ENCODE data around the gene KBTBD3. TPM values are rescaled to one million over a fixed set of nuclear protein-coding genes. Genes with fewer than 3 reads are reported as not detected.
A peak's percentile ranks its signal among the peaks of the same experiment; 100 is the strongest.
"Not testable (repeated sequence)": the region's sequence is repeated elsewhere in the genome, so short reads cannot be mapped to it uniquely, and the experiment has no call there.

KBTBD3 gene
- polyA plus RNA-seq, 5 donors, result 5.6 to 9.7 (median 9.3) TPM

GRCh38 chr11:106063009-106063408 lies 14.1 kb downstream of the KBTBD3 start:
- no peak for DNase-seq

- DNase-seq, result no peak
Observed at GRCh38 chr11:106061954-106062949, 14.9 kb downstream of the KBTBD3 start.

- DNase-seq, result no peak
Observed at GRCh38 chr11:106061249-106061784, 15.8 kb downstream of the KBTBD3 start.

- DNase-seq, result no peak
Observed at GRCh38 chr11:106059617-106060016, 17.5 kb downstream of the KBTBD3 start.

GRCh38 chr11:106058377-106058776 lies 18.8 kb downstream of the KBTBD3 start:
- not testable (repeated sequence) for DNase-seq

- no peak for DNase-seq
Observed at GRCh38 chr11:106051103-106051502, 26.0 kb downstream of the KBTBD3 start.

- no peak for DNase-seq
Observed at GRCh38 chr11:106049727-106050476, 27.2 kb downstream of the KBTBD3 start.

- no peak for DNase-seq
Observed at GRCh38 chr11:106047631-106048030, 29.5 kb downstream of the KBTBD3 start.

GRCh38 chr11:106043540-106043939 lies 33.6 kb downstream of the KBTBD3 start:
- no peak for DNase-seq

GRCh38 chr11:106032861-106033260 lies 44.3 kb downstream of the KBTBD3 start:
- no peak for DNase-seq

- DNase-seq, result no peak
Observed at GRCh38 chr11:106031936-106032335, 45.2 kb downstream of the KBTBD3 start.

- DNase-seq, result no peak
Observed at GRCh38 chr11:106031202-106031810, 45.8 kb downstream of the KBTBD3 start.

- DNase-seq, result no peak
Observed at GRCh38 chr11:106030609-106031008, 46.5 kb downstream of the KBTBD3 start.

- no peak for DNase-seq
Observed at GRCh38 chr11:106022795-106023275, 54.3 kb downstream of the KBTBD3 start.

- peak; percentile 99 for DNase-seq
Observed at GRCh38 chr11:106021967-106022794, 55.0 kb downstream of the KBTBD3 start, which contains the start of gene MSANTD4. MSANTD4 (minus strand) TSS chr11:106022240; CDS start chr11:106010917, 11,323 bp downstream.

GRCh38 chr11:106021181-106021966 lies 55.8 kb downstream of the KBTBD3 start:
- peak; percentile 11 to 46 for DNase-seq

- DNase-seq, result no peak
Observed at GRCh38 chr11:106017093-106017492, 60.1 kb downstream of the KBTBD3 start.

- DNase-seq, result no peak
Observed at GRCh38 chr11:106015066-106015465, 62.1 kb downstream of the KBTBD3 start.

- DNase-seq, result no peak
Observed at GRCh38 chr11:106014620-106015019, 62.5 kb downstream of the KBTBD3 start.

- no peak for DNase-seq
Observed at GRCh38 chr11:106014035-106014434, 63.1 kb downstream of the KBTBD3 start.

Measured in right lung (tissue), 5 donors.